Measurements from ENCODE around the gene MAD1L1.

The MAD1L1 gene

DNA sequence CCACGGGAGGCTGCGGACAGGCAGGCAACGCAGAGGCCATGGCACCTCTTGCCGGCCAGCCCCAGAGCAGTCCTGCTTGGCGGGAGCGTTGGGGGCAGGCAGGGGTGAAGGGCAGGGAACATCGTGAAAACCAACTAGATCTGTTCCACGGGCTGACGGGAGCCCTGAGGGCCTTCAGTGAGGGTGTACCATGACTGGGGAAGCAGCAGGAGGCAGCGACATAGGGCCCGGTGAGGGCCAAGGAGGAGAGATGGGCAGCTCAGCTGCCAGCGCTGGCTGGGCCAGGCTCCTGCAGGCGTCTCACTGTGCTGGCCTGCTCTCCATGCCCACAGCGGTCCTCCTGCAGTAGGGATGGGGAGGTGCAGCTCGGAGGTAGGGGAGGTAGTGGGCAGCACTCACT is 366.1 kb downstream of the MAD1L1 start:
- TF ChIP-seq, protein P1, sequence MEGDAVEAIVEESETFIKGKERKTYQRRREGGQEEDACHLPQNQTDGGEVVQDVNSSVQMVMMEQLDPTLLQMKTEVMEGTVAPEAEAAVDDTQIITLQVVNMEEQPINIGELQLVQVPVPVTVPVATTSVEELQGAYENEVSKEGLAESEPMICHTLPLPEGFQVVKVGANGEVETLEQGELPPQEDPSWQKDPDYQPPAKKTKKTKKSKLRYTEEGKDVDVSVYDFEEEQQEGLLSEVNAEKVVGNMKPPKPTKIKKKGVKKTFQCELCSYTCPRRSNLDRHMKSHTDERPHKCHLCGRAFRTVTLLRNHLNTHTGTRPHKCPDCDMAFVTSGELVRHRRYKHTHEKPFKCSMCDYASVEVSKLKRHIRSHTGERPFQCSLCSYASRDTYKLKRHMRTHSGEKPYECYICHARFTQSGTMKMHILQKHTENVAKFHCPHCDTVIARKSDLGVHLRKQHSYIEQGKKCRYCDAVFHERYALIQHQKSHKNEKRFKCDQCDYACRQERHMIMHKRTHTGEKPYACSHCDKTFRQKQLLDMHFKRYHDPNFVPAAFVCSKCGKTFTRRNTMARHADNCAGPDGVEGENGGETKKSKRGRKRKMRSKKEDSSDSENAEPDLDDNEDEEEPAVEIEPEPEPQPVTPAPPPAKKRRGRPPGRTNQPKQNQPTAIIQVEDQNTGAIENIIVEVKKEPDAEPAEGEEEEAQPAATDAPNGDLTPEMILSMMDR (conservative IDR thresholded peaks at IDR 0.05; ENCODE audit: control insufficient read depth, insufficient read depth, low read depth, low read length) = no peak
- DNase-seq (ENCODE audit: low read depth) = no peak
- no peak overlapping the region for H3K4me3 ChIP-seq (ENCODE audit: control insufficient read depth, low read depth, low read length)

DNA sequence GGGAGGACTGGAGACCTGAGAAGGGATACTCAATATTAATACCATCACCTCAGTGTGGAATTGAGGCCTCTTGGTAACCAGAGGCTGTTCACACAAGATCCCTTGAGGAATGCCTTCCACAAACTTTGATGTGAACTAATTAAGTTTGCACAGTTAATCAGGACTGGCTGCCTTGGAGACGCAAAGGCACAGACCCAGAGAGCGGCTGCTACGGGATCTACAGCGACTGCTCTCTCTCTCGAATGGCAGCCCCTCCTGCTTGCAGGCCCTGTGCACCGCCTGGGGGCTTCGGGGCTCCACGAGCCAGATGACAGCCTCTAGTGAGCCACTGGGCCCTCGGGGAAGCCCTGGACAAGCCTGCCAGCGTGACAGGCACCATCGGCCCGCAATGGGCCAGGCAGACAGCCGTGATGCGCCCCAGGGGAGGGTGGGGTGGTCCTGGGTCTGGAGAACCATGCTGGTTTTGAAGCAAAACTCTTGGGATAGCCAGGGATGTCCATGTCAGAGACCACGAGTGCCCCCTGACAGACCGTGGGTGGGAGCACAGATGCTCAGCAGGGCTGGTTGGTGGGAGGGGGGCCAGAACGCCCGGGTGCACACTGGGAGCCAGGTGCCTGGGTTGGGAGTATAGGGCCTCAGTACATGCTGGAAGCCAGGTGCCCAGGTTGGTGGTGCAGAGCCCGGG is 367.0 kb downstream of the MAD1L1 start:
- TF ChIP-seq, protein P1 (conservative IDR thresholded peaks at IDR 0.05; ENCODE audit: control insufficient read depth, insufficient read depth, low read depth, low read length) = no peak
- DNase-seq (ENCODE audit: low read depth) = no peak

DNA sequence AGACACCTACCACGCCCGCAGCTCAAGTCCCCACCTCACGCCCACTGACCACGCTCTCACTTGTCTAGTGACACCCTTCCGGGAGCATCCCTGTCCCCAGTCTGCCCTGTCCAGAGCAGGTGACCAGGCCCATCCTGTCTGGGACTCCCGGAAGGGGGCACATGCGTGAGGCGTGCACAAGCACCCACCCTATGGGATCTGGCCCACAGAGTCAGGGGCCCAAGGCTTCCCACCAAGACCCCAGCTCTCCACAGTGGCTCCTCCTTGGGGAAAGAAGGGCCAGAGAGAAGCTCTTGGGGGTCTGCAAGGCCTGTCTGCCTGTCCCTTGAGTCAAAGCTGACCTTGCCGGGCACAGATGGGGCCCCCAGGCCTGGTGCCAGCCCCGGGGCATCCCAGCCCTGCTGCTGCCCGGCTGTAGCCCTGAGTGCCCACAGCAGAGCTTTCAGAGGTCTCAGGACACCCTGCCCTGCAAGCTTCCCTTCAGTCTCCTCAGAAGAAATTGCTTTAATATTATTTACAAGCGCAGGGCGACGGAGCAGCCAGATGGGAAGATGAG is 367.7 kb downstream of the MAD1L1 start:
- no peak overlapping the region for H3K4me3 ChIP-seq (ENCODE audit: control insufficient read depth, low read depth, low read length)
- TF ChIP-seq, protein P1 (conservative IDR thresholded peaks at IDR 0.05; ENCODE audit: control insufficient read depth, insufficient read depth, low read depth, low read length) = no peak

More for the DNA sequence above, 367.0 kb downstream of the MAD1L1 start:
- no peak overlapping the region for H3K4me3 ChIP-seq (ENCODE audit: control insufficient read depth, low read depth, low read length)

DNA sequence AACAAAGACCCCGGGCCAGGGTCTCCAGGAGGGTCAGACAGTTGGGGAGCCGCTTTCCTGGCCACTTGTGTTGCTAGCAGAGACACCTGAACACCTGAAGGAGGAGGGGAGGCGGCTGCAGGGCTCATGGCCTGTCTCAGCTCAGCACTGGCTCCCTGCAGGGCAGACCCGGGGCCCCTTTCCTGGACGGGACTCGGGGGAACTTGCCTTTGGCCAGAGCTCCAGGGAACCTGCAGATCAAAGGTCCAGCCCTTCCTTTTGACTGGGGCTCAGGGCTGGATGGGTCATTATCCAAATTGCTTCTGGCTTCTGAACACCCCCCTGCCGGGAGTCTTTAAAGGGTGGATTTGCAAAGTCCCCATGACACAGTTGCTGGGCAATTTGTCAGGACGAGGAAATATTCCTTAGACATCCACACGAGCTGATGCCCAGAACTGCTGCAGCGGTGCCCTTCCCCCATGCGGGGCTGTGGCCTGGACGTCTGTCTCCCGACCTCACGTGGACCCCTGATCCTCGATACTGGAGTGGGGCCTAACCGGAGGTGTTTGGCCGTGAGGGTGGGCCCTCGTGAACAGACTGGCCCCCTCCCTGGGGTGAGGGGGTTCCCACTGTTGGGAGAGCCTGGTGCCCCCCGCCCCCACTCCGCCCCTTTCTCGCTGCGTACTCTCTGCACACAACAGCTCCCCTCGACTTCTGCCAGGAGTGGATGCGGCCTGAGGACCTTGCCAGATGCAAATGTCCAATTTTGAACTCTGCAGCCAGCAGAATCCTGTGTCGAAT is 368.4 kb downstream of the MAD1L1 start:
- no peak for DNase-seq (ENCODE audit: low read depth)
- TF ChIP-seq, protein P1 (conservative IDR thresholded peaks at IDR 0.05; ENCODE audit: control insufficient read depth, insufficient read depth, low read depth, low read length) = no peak
- no peak overlapping the region for H3K4me3 ChIP-seq (ENCODE audit: control insufficient read depth, low read depth, low read length)

More for the DNA sequence above, 367.7 kb downstream of the MAD1L1 start:
- DNase-seq (ENCODE audit: low read depth) = no peak

DNA sequence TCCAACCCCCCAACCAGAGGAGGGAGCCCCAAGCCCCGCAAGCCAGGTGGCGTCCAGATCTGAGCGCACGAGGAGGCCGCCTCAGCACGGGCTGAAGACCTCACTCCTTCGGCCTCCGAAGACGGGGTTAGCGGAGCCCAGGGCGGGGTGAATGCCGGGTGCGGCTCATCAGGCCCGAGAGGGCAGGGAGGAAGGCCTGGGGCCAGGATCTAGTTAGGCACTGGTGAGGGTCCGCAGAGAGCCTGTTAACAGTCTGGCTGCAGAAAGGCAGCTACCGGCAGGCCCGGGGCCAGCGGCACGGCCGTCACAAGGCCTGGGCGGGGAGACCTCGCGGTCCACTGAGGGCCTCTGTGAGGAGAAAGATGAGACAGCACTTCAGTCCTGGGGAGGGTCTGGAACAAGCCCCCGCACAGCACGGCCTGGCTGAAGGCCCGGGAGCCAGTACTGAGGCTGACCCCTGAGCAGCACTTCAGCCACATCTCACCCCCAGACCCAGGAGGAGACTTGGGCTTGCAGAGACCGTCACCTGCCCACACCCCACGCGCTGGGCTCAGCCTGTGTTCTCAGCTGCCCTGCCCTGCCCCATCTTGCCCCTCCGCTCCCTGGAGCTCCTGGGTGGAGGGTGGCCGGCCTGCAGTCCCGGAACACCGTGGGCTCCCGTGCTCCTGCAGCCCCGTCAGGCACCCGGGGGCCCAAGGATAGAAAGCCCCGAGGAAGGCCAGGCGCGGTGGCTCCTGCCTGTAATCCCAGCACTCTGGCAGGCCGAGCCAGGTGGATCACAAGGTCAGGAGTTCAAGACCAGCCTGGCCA is 369.4 kb downstream of the MAD1L1 start:
- TF ChIP-seq, protein P1 (conservative IDR thresholded peaks at IDR 0.05; ENCODE audit: control insufficient read depth, insufficient read depth, low read depth, low read length) = no peak
- H3K4me3 ChIP-seq (ENCODE audit: control insufficient read depth, low read depth, low read length) = no peak overlapping the region
- no peak for DNase-seq (ENCODE audit: low read depth)

DNA sequence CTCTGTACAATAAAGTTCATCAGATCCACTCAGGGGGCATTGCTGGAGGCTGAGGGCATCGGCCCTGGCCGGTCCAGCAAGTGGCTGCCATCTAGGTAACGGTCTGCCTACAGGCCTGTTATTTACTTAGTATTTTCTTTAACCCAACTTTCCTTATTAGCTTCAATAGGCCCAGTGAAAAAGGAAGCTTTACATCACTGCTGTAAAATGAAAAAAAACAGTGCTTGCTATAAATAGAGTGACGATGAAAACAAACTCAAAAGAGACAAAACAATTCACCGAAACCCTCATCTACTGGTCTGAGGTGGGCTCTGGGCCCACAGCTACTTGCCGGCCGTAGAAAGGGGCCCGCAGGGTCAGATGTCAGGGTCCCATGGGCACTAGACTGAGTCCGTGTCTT is 370.2 kb downstream of the MAD1L1 start:
- TF ChIP-seq, protein P1 (conservative IDR thresholded peaks at IDR 0.05; ENCODE audit: control insufficient read depth, insufficient read depth, low read depth, low read length) = no peak
- no peak for DNase-seq (ENCODE audit: low read depth)
- H3K4me3 ChIP-seq (ENCODE audit: control insufficient read depth, low read depth, low read length) = no peak overlapping the region

All from fibroblast of mammary gland (primary cell).